Body of pancreas (tissue), 4 donors: ENCODE measurements around the gene PSMD9. TPM values are rescaled to one million over a fixed set of nuclear protein-coding genes. Genes with fewer than 3 reads are reported as not detected.
"Not testable (repeated sequence)": the region's sequence is repeated elsewhere in the genome, so short reads cannot be mapped to it uniquely, and the experiment has no call there.

Source experiments
- ATAC-seq: fragments of 150-250 bp; one replicate; pipeline ENCODE4 v1.9.1; 2016
- DNase-seq, 4 donors: peaks; one replicate each; pipeline ENCODE4 v3.0.0-alpha.2; 2019
- H3K27ac ChIP-seq, 4 donors: fragments of 200-600 bp; sonication (generic); 1 replicate in 3 of 4; 2 replicates in 1 of 4; pipeline versions ENCODE4 v1.5.1 to v1.6.1; 2016 to 2019; ENCODE audit warnings: mild to moderate bottlenecking in 1 of 4, mixed read lengths in 1 of 4, moderate library complexity in 1 of 4
- H3K27me3 ChIP-seq, 2 donors: fragments of 200-600 bp; sonication (generic); one replicate each; pipeline ENCODE4 v1.6.0; 2016; ENCODE audit warnings: mild to moderate bottlenecking in 1 of 2
- H3K36me3 ChIP-seq, 2 donors: fragments of 200-600 bp; sonication (generic); replicated peaks in 1 of 2; 2 replicates each; pipeline ENCODE4 v1.5.1; 2016; ENCODE audit warnings: low read depth in 2 of 2; ENCODE audit not compliant: insufficient read depth in 1 of 2
- H3K4me1 ChIP-seq: fragments of 200-600 bp; sonication (generic); one replicate; pipeline ENCODE4 v1.6.0; 2016
- H3K4me3 ChIP-seq, 2 donors: fragments of 200-600 bp; sonication (generic); 1 replicate in 1 of 2; 2 replicates in 1 of 2; pipeline ENCODE4 v1.5.1; 2016 to 2019
- H3K9me3 ChIP-seq, 3 donors: fragments of 200-600 bp; sonication (generic); 1 replicate in 2 of 3; 2 replicates in 1 of 3; pipeline ENCODE4 v1.5.1; 2016
- CTCF ChIP-seq, 7 experiments: fragments of 450-650 bp in 4 of 7; fragments of 200-600 bp in 3 of 7; sonication (generic) in 3 of 7; IDR thresholded peaks; one replicate each; pipeline ENCODE4 v1.5.1; 2016 to 2019; ENCODE audit warnings: antibody characterized with exemption in 7 of 7
- POLR2A ChIP-seq, 3 donors: fragments of 450-650 bp; IDR thresholded peaks; one replicate each; pipeline ENCODE4 v1.6.1; 2016; ENCODE audit warnings: antibody characterized with exemption in 3 of 3, mild to moderate bottlenecking in 2 of 3
- WGBS, 2 donors: methylation state at CpG; one replicate each; pipeline ENCODE4 v1.1.5; 2017; 5-methylcytosine and 5-hydroxymethylcytosine counted together
- intact Hi-C: fragments of 100-400 bp; cut with DNase I; formaldehyde crosslinking; loops from one replicate; pipeline ENCODE4 v1.15.1; 2023
- total RNA-seq, 2 donors: library from RNA; depleted of rRNA; stranded (reverse); fragments of >200 nt; gene quantifications; one replicate each; pipeline ENCODE4 v1.1.0, GENCODE V29; 2016

The PSMD9 gene
- total RNA-seq, 2 donors from 2014 or later = 23.1 to 42.3 TPM

GRCh38 chr12:121888083-121888477, 510 bp upstream of the PSMD9 start:
- WGBS, 2 donors = 39 to 47% methylated on average over 6 of the region's 6 CpGs
- ATAC-seq (no peak), DNase-seq (no peak)
- peaks cover 30% of the 10 kb centered on the region for H3K4me1 ChIP-seq
- no peak for TF ChIP-seq CTCF (IDR thresholded peaks at IDR 0.05)
- TF ChIP-seq POLR2A (IDR thresholded peaks at IDR 0.05) = no peak
- H3K27ac ChIP-seq = peak overlapping the region in 3 of 4 donors; percentile 91 to 98 (median 97)
- intact Hi-C loops = loop anchor here (10.0 kb wide), 2 partner anchors 93 to 193 kb away; partner anchors contain the start of gene RHOF
- no peaks in the 10 kb centered on the region for H3K9me3 ChIP-seq
- H3K27me3 ChIP-seq = no peaks in the 10 kb centered on the region
- no peaks in the 10 kb centered on the region for H3K36me3 ChIP-seq
- peak overlapping the region in 1 of 2 donors; percentile 78 for H3K4me3 ChIP-seq

- peak overlapping the region; percentile 51 to 78 for H3K4me3 ChIP-seq
- intact Hi-C loops = loop anchor here (10.0 kb wide), 2 partner anchors 94 to 194 kb away; partner anchors contain the start of gene RHOF
These were observed 659 bp downstream of the PSMD9 start for GRCh38 chr12:121889274-121889624.

GRCh38 chr12:121889661-121890060, 1.1 kb downstream of the PSMD9 start:
- H3K9me3 ChIP-seq, ATAC-seq, DNase-seq, H3K36me3 ChIP-seq, H3K27me3 ChIP-seq: not testable (repeated sequence)
- Histone ChIP-seq H3K4me1 (peaks cover 46% of the 10 kb centered on the region), H3K27ac (peak overlapping the region; percentile 90 to 98 (median 94)), H3K4me3 (peak overlapping the region; percentile 51 to 78)
- intact Hi-C loops = loop anchor here (10.0 kb wide), 2 partner anchors 95 to 195 kb away; partner anchors contain the start of gene RHOF
- WGBS, 2 donors = 41 to 43% methylated on average over 6 of the region's 6 CpGs

More at GRCh38 chr12:121889274-121889624, 659 bp downstream of the PSMD9 start:
- WGBS, 2 donors = 1 to 4% methylated on average over 7 of the region's 7 CpGs
- no peaks in the 10 kb centered on the region for H3K36me3 ChIP-seq
- no peaks in the 10 kb centered on the region for H3K9me3 ChIP-seq
- no peak for ATAC-seq
- TF ChIP-seq CTCF (IDR thresholded peaks at IDR 0.05) (no peak), POLR2A (IDR thresholded peaks at IDR 0.05) (no peak)
- no peaks in the 10 kb centered on the region for H3K27me3 ChIP-seq
- H3K27ac ChIP-seq = peak overlapping the region; percentile 90 to 98 (median 94)
- no peak for DNase-seq
- H3K4me1 ChIP-seq = peaks cover 42% of the 10 kb centered on the region

- Histone ChIP-seq H3K4me3 (no peak overlapping the region), H3K27ac (peak overlapping the region; percentile 55 to 80 (median 65)), H3K36me3 (peaks cover 0 to 7% of the 10 kb centered on the region in 2 donors), H3K9me3 (no peaks in the 10 kb centered on the region), H3K4me1 (peaks cover 48% of the 10 kb centered on the region), H3K27me3 (no peaks in the 10 kb centered on the region)
- 76 to 84% methylated on average over 8 to 13 of the region's 13 CpGs for WGBS, 2 donors
- TF ChIP-seq POLR2A (IDR thresholded peaks at IDR 0.05) (no peak), CTCF (IDR thresholded peaks at IDR 0.05) (no peak)
- ATAC-seq (no peak), DNase-seq (no peak)
- intact Hi-C loops = no loop called here
These were observed 4.3 kb downstream of the PSMD9 start for GRCh38 chr12:121892673-121893561.

GRCh38 chr12:121893961-121894460, 5.4 kb downstream of the PSMD9 start:
- 17 to 24% methylated on average over 1 of the region's 1 CpG for WGBS, 2 donors
- ATAC-seq (peak; percentile 78), DNase-seq (peak; percentile 39 to 69 (median 62))
- Histone ChIP-seq H3K27me3 (no peaks in the 10 kb centered on the region), H3K4me3 (no peak overlapping the region), H3K36me3 (peaks cover 0 to 10% of the 10 kb centered on the region in 2 donors), H3K4me1 (peaks cover 44% of the 10 kb centered on the region), H3K9me3 (no peaks in the 10 kb centered on the region), H3K27ac (peak overlapping the region; percentile 55 to 80 (median 65))
- TF ChIP-seq CTCF (IDR thresholded peaks at IDR 0.05) = peak in 1 of 7 experiments; percentile 16
- TF ChIP-seq POLR2A (IDR thresholded peaks at IDR 0.05) = no peak
- intact Hi-C loops = no loop called here
